A549 (cell line): ENCODE data around the gene LILRA2.

ENCODE experiments used
- BHLHE40 ChIP-seq: IDR thresholded peaks from 2 replicates; pipeline ENCODE4 v1.6.1; 2012; ENCODE audit warnings: low read depth, low read length, inconsistent platforms
- HMGXB4 ChIP-seq: fragments of 250-450 bp; sonication (Bioruptor Pico); IDR thresholded peaks from 2 replicates; pipeline ENCODE4 v1.5.0; 2021; ENCODE audit warnings: mild to moderate bottlenecking, moderate library complexity, borderline replicate concordance
- JUN ChIP-seq, 2 experiments: fragments of >200 bp; sonication (Bioruptor Twin); formaldehyde crosslinking; IDR thresholded peaks; 2 replicates in 1 of 2; 3 replicates in 1 of 2; pipeline ENCODE4 v1.6.1; 2016 to 2017
- MAFK ChIP-seq: fragments of 450-650 bp; IDR thresholded peaks from 2 replicates; pipeline ENCODE4 v1.6.1; 2014; ENCODE audit not compliant: partially characterized antibody
- MAX ChIP-seq: IDR thresholded peaks from 2 replicates; pipeline ENCODE4 v1.6.1; 2012
- NR3C1 ChIP-seq: fragments of >200 bp; sonication (Bioruptor Twin); formaldehyde crosslinking; IDR thresholded peaks from 3 replicates; pipeline ENCODE4 v1.6.1; 2017
- PHF8 ChIP-seq: fragments of 200-600 bp; sonication (generic); IDR thresholded peaks from 2 replicates; pipeline ENCODE4 v1.6.1; 2016; ENCODE audit warnings: low read depth, mild to moderate bottlenecking, antibody characterized with exemption, moderate library complexity, borderline replicate concordance
- POLR2A ChIP-seq: IDR thresholded peaks from 2 replicates; pipeline ENCODE4 v1.6.1; 2012; ENCODE audit warnings: mild to moderate bottlenecking, low read length
- ZSCAN20 ChIP-seq: fragments of 250-450 bp; sonication (Bioruptor Pico); IDR thresholded peaks from 2 replicates; pipeline ENCODE4 v1.8.0; 2022; ENCODE audit warnings: mild to moderate bottlenecking, moderate library complexity
- TF ChIP-seq, protein P1 (sequence below): fragments of >200 bp; sonication (Bioruptor Twin); formaldehyde crosslinking; IDR thresholded peaks from 3 replicates; pipeline ENCODE4 v1.5.1; 2016
- TF ChIP-seq, protein P2 (sequence below): fragments of 450-650 bp; IDR thresholded peaks from 2 replicates; pipeline ENCODE4 v1.6.1; 2014; ENCODE audit warnings: antibody characterized with exemption
- TF ChIP-seq, protein P3 (sequence below): fragments of 150-350 bp; IDR thresholded peaks from 2 replicates; pipeline ENCODE4 v1.6.1; 2014; ENCODE audit warnings: low read depth, mild to moderate bottlenecking, low read length

GRCh38 chr19:54594737-54595136 lies 21.1 kb downstream of the LILRA2 start:
- TF ChIP-seq, protein P1, sequence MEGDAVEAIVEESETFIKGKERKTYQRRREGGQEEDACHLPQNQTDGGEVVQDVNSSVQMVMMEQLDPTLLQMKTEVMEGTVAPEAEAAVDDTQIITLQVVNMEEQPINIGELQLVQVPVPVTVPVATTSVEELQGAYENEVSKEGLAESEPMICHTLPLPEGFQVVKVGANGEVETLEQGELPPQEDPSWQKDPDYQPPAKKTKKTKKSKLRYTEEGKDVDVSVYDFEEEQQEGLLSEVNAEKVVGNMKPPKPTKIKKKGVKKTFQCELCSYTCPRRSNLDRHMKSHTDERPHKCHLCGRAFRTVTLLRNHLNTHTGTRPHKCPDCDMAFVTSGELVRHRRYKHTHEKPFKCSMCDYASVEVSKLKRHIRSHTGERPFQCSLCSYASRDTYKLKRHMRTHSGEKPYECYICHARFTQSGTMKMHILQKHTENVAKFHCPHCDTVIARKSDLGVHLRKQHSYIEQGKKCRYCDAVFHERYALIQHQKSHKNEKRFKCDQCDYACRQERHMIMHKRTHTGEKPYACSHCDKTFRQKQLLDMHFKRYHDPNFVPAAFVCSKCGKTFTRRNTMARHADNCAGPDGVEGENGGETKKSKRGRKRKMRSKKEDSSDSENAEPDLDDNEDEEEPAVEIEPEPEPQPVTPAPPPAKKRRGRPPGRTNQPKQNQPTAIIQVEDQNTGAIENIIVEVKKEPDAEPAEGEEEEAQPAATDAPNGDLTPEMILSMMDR, result no peak
- no peak for TF ChIP-seq MAFK
- TF ChIP-seq, protein P2, sequence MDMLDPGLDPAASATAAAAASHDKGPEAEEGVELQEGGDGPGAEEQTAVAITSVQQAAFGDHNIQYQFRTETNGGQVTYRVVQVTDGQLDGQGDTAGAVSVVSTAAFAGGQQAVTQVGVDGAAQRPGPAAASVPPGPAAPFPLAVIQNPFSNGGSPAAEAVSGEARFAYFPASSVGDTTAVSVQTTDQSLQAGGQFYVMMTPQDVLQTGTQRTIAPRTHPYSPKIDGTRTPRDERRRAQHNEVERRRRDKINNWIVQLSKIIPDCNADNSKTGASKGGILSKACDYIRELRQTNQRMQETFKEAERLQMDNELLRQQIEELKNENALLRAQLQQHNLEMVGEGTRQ, result no peak
- TF ChIP-seq, protein P3, sequence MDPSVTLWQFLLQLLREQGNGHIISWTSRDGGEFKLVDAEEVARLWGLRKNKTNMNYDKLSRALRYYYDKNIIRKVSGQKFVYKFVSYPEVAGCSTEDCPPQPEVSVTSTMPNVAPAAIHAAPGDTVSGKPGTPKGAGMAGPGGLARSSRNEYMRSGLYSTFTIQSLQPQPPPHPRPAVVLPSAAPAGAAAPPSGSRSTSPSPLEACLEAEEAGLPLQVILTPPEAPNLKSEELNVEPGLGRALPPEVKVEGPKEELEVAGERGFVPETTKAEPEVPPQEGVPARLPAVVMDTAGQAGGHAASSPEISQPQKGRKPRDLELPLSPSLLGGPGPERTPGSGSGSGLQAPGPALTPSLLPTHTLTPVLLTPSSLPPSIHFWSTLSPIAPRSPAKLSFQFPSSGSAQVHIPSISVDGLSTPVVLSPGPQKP, result no peak
- no peak for TF ChIP-seq MAX
- no peak for TF ChIP-seq HMGXB4
- no peak for TF ChIP-seq PHF8
- TF ChIP-seq NR3C1, result no peak
- TF ChIP-seq BHLHE40, result no peak
- no peak for TF ChIP-seq POLR2A
- no peak for TF ChIP-seq ZSCAN20
- no peak for TF ChIP-seq JUN (IDR thresholded peaks at IDR 0.05)
